Measurements from ENCODE around the gene PRKAG3.

The PRKAG3 gene

DNA sequence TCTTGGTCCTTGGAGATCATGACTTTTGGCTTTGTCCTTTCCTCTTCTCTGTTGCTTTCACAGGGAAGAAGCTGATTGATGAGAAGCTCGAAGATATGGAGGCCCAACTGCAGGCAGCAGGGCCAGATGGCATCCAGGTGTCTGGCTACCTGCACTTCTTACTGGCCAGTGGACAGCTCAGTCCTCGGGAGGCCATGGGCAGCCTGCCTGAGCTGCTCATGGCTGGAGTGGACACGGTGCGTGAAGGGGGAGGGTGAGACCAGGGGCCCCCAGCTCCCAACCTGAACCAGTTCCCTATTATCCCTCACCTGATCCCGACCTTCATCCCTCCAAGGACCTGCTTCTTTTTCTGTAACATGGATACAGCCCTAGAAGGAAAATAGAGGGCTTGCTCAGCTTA lies 18.7 kb downstream of the PRKAG3 start:
- no peak for DNase-seq

DNA sequence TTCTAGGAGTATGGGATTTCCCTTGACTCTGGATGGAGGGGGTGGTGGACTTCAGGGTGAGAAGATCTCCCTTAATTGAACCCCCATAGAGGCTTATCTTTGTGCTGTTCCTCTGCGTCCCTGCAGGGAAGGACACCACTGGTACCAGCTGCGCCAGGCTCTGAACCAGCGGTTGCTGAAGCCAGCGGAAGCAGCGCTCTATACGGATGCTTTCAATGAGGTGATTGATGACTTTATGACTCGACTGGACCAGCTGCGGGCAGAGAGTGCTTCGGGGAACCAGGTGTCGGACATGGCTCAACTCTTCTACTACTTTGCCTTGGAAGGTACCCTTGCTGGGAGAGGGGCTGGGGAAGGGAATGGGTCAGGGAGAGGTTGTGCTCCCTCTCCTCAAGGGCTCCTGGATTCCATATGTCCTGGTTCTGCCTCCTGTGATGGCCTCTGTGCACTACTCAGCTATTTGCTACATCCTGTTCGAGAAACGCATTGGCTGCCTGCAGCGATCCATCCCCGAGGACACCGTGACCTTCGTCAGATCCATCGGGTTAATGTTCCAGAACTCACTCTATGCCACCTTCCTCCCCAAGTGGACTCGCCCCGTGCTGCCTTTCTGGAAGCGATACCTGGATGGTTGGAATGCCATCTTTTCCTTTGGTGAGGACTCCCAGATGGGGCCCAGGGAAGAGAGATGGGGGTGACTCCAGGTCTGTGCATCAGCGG lies 19.3 kb downstream of the PRKAG3 start:
- DNase-seq, result no peak

DNA sequence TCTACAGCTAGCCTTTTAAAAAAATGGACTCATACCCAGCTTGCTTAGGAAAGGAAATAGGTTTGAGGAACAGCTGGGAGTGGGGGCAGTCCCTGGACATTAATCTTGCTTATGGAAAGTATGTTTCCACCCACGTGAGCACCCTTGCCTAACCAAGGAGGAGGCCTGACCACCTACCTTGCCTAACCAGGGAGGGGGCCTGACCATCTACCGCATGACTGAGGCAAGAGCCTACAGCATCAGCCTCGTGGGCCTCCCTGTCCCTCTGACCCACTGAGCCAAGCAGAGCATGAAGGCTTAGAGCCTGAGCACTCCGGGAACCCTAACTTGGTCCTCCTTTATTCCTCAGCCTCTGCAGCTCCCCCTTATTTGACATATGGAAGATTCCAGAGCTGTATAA lies 20.2 kb downstream of the PRKAG3 start:
- no peak for DNase-seq

DNA sequence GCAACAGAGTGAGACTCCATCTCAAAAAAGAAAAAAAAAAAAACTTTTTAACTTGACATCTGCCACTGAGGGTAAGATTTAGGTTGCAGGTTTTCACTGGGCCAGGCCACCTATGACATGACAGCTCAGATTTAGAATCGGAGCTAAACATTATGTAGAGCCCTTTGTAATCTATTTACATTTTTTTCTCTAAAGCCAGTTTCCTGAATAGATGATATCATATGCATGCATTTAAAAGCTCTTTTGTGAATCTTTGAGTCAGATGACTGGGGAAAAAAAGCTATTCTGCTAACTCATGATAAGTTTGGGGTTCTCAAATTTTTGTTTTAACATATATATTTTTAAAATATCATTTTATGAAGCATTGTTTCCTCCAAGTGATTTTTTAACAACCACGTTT lies 21.3 kb downstream of the PRKAG3 start:
- DNase-seq, result no peak

DNA sequence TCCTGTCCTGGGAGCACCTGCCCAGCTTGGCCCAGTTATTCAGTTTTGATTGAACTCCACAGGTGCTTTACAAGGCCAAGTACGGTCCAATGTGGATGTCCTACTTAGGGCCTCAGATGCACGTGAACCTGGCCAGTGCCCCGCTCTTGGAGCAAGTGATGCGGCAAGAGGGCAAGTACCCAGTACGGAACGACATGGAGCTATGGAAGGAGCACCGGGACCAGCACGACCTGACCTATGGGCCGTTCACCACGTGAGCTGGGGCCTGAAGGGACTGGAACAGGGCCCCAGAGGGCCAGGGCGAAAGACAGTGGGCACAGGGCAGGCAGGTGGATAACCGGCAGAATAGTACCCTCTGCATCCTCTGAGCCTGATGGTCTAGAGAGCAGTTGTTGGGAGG lies 22.1 kb downstream of the PRKAG3 start:
- DNase-seq, result no peak

DNA sequence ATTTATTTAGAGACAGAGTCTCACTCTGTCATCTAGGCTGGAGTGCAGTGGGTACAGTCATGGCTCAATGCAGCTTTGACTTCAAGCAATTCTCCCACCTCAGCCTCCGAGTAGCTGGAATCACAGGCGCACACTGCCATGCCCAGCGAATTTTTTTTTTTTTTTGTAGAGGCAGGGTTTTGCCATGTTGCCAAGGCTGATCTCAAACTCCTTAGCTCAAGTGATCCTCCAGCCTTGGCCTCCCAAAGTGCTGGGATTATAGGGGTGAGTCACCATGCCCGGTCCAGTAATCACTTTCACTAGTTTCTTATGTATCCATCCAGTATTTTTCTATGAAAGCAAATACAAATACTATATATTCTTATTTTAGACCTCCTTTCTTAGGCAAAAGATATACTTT lies 24.0 kb downstream of the PRKAG3 start:
- DNase-seq, result no peak

DNA sequence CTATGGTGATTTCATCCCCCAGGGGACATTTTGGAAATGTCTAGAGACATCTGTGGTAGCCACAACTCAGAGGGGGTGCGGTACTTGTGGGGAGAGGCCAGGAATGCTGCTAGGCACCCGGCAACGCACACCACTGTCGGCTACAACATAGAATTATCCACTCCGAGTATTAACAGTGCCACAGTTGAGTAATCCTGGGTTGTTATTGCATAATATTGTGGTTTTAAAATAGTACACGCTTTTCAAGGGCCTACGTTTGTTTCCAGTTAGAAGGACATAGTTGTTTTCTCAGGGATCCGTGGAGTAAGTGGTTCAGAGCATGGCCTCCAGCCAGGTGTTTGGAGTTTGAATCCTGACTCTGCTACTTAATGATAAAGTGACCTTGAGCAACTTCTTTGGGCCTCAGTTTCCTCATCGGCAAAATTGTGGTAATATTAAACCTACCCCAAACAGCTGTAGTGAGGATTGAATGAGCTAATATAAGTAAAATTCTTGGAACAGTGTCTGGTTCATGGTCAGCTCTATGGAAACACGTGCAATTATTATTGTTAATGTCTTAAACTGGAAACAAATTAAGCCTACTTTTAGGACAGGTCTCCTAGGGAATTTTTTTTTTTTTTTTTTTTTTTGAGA lies 25.1 kb downstream of the PRKAG3 start:
- DNase-seq, result no peak

DNA sequence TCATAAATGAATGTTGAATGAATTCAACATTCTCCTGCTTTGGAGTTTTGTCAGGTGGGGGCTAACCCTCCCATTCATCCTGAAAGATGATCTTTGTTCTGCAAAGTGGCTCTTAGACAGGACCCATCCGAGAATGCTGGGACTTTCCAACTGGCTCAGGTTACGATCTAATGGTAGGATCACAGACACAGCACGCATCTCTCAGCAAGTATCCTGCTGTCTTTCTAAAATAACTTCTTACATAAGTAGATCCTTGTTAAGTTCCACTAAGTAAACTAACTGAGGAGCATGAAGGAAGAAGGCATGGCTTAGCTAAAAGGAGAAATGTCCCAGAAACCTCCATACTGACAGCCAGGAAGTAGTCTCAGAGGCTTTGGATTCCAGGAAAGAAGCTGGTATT lies 26.0 kb downstream of the PRKAG3 start:
- DNase-seq, result no peak

DNA sequence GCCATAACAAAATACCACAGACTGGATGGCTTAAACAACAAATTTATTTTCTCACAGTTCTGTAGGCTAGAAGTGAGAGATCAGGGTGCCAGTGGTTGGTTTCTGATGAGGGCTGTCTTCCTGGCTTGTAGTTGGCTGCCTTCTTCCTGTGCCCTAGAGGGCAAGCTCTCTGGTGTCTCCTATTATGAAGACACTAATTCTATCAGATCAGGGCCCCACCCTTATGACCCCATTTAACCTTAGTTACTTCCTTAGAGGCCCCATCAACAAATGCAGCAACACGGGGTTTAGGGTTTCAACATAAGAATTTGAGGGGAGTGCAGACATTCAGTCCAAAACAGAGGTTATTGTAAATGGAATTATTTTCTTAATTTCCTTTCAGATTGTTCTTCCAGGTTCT lies 26.8 kb downstream of the PRKAG3 start:
- no peak for DNase-seq

DNA sequence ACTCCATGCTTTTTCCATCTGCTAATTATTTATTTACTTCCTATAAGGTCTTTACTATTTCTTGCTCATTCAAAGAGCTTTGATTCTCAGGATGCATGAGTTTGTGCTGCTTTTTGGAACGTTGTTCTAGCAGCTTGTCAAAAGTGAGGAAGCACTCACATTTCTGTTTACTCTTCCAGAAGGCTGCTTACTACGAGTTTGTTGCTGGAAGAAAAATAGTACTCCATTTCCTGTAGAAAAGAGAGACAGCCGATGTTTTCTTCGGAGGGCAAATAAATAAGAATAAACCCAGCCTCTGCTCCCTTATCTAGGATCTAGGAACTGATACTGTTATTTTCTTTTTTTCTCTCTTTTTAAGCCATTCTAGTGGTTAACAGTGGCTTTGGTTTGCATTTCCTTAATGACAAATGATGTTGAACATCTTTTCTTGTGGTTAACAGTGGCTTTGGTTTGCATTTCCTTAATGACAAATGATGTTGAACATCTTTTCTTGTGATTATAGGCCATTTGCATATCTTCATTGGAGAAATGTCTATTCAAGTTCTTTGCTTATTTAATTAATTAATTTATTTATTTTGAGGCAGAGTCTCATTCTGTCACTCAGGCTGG lies 29.1 kb downstream of the PRKAG3 start:
- no peak for DNase-seq

DNA sequence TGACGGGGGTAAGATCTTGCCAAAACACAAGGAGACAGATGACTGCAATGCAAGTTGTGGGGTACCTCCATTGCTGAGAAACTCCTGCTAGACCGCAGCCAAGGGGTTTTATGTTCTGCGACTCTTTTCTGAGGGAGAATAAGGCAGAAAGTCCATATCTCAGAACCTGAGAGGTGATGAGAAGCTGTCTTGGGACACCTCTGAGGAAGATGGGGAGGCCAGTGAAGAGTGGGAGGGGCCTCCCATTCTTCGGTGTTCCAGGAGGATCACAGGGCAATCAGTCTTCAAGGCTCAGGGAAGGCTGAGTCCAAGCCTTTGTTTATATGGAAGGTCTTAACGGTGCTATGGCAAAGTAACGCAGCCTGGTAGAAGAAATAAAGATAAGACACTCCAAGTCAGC lies 31.6 kb downstream of the PRKAG3 start:
- DNase-seq, result no peak

DNA sequence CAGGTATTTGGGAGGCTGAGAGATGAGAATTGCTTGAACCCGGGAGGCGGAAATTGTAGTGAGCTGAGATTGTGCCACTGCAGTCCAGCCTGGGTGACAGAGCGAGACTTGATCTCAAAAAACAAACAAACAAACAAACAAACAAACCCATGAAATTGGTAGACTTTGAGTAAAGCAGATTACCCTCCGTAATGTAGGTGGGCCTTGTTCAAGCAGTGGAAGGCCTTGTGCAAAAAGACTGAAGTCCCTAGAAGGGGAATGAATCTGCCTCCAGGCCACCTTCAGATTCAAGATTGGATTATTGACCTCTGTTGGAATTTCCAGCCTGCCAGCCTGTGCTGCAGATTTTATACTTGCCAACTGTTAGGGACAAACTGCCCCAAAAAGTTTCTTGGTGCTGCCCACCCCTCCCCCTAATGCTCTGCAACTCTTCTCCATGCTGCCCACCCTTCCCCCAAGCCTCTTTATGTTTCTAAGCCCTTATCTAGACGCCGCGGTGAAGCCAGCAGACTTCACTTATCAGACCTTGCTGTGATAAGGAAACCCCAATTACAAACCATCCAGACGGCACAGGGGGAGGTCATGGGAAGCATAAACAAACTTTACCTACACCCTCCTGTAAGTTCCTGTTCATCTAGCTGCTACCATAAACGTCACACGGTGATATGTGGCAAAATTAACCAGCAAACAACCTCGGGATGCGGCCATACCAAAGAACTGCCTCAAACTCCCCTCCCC lies 32.7 kb downstream of the PRKAG3 start:
- DNase-seq, result no peak

DNA sequence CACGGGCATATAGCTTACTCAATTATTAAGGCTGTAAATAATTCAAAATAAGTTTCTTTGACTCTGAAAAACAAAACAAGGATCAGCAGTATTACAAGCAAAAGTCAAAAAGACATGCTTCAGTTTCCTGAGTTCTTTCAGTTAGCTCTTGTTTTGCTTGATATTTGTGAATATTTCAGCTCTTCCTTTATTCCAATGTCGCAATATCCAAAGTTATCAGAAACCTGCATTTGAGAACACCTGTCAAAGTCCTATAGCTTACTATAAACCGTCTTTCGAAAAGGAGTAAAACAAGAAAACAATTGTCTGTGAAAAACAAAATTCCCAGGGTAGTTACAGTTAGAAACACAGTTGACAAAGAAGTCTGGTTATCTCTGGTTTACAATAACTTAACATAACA lies 34.9 kb downstream of the PRKAG3 start:
- DNase-seq, result no peak

DNA sequence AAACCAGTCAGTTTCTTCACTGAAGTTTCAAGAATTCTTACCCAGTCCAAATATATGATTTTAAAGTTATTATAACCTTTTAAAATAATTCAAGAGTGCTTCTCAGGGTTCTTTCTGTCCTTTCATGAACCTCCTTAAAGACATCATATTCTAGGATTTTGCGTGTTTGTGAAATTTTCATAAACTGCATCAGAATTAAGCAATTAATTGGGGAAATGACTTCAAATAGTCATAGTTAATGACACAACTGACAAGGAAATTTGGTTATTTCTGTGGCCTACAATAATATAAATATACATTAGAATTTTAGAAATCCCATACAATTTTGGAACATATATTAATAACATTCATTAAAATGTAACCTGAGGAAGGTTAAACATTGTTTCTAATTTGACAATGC lies 39.2 kb downstream of the PRKAG3 start:
- DNase-seq, result no peak

DNA sequence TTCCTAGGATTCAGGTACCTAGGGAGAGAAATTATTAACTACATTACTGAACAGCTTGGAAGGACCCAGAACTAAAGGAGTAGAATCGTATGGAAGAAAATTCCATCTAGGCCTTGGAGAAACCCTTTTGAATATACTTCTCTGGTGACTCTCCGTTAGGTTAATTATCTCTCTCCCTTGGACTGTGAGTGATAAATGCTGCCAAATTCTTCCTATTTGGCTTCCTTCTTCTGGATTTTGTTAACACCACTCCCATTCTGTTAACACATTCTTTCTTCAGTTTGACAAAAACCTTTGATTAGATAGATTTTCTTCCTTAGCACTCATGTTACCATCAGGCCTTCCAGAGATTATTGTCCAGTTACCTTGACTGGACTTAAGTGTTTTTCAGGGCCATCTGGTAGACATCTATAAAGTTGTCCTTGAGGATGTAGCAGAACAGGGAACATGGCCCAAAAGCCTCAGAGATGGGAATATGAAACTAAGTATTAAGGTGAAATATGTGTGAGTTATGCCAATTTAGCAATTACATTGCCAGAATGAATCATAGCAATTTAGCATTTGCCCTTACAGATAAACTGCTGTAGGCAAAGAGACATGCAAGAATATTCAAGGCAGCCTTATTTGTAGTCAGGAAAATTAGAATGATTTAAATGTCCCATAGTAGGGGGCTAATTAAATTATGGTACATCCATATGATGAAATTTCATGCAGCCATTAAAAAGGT lies 42.9 kb downstream of the PRKAG3 start:
- no peak for DNase-seq

DNA sequence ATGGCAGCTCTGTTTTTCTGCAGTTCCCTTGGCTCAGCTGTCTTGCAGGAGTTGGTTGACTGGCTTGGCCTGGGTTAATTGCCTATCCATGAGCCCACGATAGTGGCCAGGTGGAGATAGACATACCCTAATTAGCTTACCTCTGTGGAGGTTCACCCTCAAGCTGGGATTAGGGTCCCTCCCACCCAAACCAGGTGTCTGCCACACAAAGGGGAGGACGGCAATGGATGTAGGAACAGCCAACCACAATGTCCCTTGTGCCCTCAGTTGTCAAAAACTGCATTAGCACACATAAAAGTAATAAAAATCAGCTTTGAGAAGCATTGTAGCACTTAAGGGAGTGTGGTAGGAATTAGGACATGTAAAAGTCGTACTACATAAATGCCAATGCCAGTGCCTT lies 45.5 kb downstream of the PRKAG3 start:
- no peak for DNase-seq

DNA sequence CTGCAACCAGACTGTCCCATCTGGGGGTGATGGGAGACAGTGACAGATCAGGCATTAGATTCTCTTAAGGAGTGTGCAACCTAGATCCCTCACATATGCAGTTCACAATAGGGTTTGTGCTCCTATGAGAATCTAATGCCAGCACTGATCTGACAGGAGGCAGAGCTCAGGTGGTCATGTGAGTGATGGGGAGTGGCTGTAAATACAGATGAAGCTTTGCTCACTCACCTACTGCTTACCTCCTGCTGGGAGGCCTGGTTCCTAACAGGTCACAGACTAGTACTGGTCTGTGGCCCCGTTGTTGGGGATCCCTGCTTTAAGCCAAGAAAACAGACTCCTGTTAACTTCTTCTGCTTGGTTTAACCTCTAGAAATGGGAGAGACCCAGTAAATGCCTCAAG lies 46.5 kb downstream of the PRKAG3 start:
- no peak for DNase-seq

DNA sequence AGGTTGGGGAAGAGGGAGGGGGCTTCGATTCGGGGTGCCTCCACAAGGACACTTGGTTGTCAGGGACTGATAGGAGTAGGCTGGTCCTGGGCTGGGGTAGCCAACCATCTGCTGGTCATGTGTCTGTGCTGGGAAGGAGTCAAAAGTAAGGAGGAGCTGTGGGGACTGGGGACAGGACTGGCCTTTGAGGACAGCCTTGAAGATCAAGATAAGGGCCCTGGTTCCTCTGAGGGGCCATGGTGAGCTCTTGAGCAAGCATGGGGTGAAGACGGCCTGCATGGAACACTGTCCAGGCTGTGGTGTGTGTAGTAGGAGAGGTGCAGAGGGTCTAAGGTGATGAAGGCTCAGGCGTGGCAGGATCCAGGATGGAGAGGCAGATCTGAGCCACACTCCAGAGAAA lies 47.9 kb downstream of the PRKAG3 start:
- DNase-seq, result no peak

DNA sequence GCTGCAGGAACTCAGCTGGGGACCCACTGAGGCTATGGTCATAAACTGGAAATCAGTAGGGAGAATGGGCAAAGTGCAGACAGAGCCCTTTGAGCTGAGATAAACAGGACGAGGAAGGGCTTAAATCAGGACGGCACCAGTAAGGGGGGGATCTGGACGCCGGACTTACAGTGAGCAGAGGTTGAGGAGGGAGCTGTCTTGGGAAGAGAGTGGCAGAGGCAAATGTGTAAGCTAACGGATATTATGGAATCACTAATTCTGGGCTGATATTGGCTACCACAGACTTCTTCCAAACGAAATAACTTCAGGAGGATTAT lies 49.1 kb downstream of the PRKAG3 start:
- DNase-seq, result no peak

DNA sequence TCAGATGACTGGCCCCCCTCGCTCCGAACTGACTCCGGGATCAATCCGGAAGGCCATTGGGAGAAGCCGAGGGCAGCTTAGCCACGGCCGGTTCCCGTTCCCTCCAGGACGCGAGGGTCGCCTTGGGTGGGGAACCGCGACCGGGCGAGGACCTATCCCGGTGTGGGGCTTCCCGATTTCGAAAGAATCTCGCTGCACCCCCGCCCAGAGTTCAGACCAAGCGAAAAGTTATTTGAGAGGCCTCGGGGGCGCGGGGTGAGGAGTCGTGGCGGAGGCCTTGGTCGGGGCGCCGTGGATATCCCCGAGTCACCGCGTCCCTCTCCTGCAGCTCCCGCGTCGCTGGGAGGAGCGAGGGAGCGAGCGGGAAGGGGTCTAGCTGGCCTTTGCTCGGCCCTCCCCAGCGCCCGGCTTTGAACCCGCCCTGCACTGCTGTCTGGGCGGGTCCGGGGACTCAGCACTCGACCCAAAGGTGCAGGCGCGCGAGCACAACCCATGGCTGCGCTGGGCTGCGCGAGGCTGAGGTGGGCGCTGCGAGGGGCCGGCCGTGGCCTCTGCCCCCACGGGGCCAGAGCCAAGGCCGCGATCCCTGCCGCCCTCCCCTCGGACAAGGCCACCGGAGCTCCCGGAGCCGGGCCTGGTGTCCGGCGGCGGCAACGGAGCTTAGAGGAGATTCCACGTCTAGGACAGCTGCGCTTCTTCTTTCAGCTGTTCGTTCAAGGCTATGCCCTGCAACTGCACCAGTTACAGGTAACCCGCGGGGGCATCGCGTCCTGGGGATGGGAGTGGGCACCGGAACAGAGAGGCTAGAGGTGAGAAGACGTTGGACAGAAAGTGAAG lies 49.7 kb downstream of the PRKAG3 start, which contains the start of gene CYP27A1:
TSS of gene CYP27A1 (plus strand) at position 457 of the 837 bp plus-strand sequence. CDS start at position 493, 36 bp downstream.
- no peak for DNase-seq

DNA sequence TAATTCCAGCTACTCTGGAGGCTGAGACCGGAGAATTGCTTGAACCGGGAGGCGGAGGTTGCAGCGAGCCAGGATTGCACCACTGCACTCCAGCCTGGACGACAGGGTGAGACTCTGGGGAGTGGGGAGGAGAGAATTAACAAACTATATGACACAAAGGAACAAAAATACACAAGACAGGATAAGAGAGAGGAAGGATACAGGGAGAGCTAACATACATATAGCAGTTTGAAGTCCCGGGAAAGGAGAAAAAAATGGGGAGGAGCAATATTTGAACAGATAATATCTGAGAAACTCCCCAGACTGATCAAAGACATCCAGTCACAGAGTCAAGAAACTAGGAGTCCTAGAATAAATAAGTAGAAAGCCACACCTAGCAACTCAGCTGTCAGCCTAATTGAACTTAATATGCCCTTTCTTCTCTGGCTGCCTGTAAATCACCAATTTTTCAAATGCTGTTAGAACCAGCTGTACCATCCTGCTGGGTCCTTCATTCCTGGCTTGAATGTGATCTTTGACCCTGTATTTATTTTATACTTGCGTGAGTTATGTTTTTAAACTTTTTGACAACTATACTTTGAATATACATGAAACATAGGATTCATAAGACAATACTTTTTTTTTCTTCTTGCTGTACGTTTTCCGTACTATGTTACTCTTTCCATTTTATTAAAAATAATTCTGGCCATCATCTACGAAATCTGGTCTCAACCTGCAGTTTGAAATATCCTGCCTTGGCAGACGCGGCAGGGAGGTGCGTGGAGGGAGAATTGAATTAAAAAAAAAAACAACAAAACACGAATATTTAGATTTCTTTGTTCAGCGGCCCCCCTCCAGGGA lies 50.5 kb downstream of the PRKAG3 start:
- DNase-seq, result no peak
